ENCODE results near the gene AP1B1. TPM values are rescaled to one million over a fixed set of nuclear protein-coding genes. Genes with fewer than 3 reads are reported as not detected.

AP1B1 gene
- total and polyA plus RNA-seq, 2 of the 8 experiments (the other 6 are each of a cell fraction or from before 2014, with no cell fraction given), result 64.2 to 86.8 TPM

GRCh38 chr22:29310863-29311339 lies 77.5 kb downstream of the AP1B1 start:
- Histone ChIP-seq H3K56ac (replicated peaks; ENCODE audit: insufficient read length, low read depth, low read length) (no peak overlapping the region), H3K18ac (ENCODE audit: extremely low read depth, low read length) (no peak overlapping the region), H3K9ac (replicated peaks in 1 of 4; ENCODE audit: extremely low read depth in 1 of 4, low read depth in 3 of 4, low read length in 3 of 4) (no peak overlapping the region), H3K9me3 (ENCODE audit: insufficient read depth in 2 of 2, low read depth in 1 of 2, low read length in 1 of 2) (peaks cover 3 to 7% of the 10 kb centered on the region in 2 experiments; a peak in 3 of 4 replicates), H2AK5ac (ENCODE audit: low read depth, low read length) (no peak overlapping the region), H3K23me2 (ENCODE audit: low read depth, low read length) (peaks cover 12% of the 10 kb centered on the region; the same call in 1 of the 2 replicates), H2BK12ac (ENCODE audit: low read depth, low read length) (no peak overlapping the region), H4K91ac (replicated peaks; ENCODE audit: insufficient read length, low read length) (no peak overlapping the region), H2BK5ac (ENCODE audit: low read depth, low read length) (0 out of 2 replicates have a peak overlapping the region, but pooled peaks have one; percentile 52), H4K20me1 (replicated peaks in 1 of 2; ENCODE audit: control insufficient read depth in 1 of 2, insufficient read depth in 2 of 2, low read length in 2 of 2) (peaks cover 6 to 13% of the 10 kb centered on the region in 2 experiments), H2AFZ (ENCODE audit: low read length) (no peak overlapping the region), H3K23ac (ENCODE audit: insufficient read length) (no peak overlapping the region), H4K5ac (ENCODE audit: insufficient read length, low read depth, low read length) (no peak overlapping the region), H3K4ac (replicated peaks; ENCODE audit: insufficient read length, low read depth, low read length) (no peak overlapping the region), H3K4me1 (replicated peaks in 1 of 4; ENCODE audit: control insufficient read depth in 3 of 4, insufficient read depth in 4 of 4, low read length in 3 of 4) (peaks cover 0 to 18% (median 13%) of the 10 kb centered on the region in 4 experiments; a peak in 6 of 7 replicates), H3K27me3 (replicated peaks in 1 of 4; ENCODE audit: control insufficient read depth in 3 of 4, extremely low read depth in 1 of 4, insufficient read depth in 3 of 4, low read length in 3 of 4) (peaks cover 26 to 39% (median 31%) of the 10 kb centered on the region in 4 experiments), H3K4me3 (ENCODE audit: extremely low read depth in 1 of 4, insufficient read depth in 2 of 4, low read depth in 3 of 4, low read length in 4 of 4) (no peak overlapping the region), H3K14ac (ENCODE audit: insufficient read length) (no peak overlapping the region), H3K27ac (ENCODE audit: low read depth, low read length) (no peak overlapping the region; the same call in 1 of the 2 replicates), H2BK20ac (ENCODE audit: low read length) (no peak overlapping the region), H3K79me1 (ENCODE audit: low read depth, low read length) (no peaks in the 10 kb centered on the region), H4K8ac (ENCODE audit: extremely low read depth, insufficient read depth, low read length) (no peak overlapping the region), H3K36me3 (ENCODE audit: control insufficient read depth in 2 of 4, insufficient read depth in 4 of 4, low read length in 3 of 4) (peaks cover 0 to 12% (median 0%) of the 10 kb centered on the region in 4 experiments; a peak in 1 of 8 replicates), H2BK15ac (ENCODE audit: low read length) (peak overlapping the region; percentile 29; the same call in 1 of the 2 replicates), H3K79me2 (ENCODE audit: control insufficient read depth in 1 of 2, insufficient read depth in 2 of 2, low read length in 2 of 2) (no peaks in the 10 kb centered on the region), H2BK120ac (replicated peaks; ENCODE audit: low read depth, low read length) (no peak overlapping the region), H3K4me2 (ENCODE audit: insufficient read depth in 1 of 2, low read depth in 2 of 2, low read length in 2 of 2) (no peak overlapping the region)
- peak in 1 of 2 experiments; percentile 82 for DNase-seq (ENCODE audit: low read depth in 1 of 2, low spot score in 2 of 2)
- TF ChIP-seq SIN3A (conservative IDR thresholded peaks at IDR 0.05 in 1 of 2, IDR thresholded peaks at IDR 0.05 in 1 of 2; ENCODE audit: low read depth in 1 of 2, low read length in 2 of 2), result peak in 1 of 2 experiments; percentile 65; a peak in 2 of 4 replicates
- no peak for TF ChIP-seq ASH2L (IDR thresholded peaks at IDR 0.05; ENCODE audit: low read length)
- TF ChIP-seq RFX5 (IDR thresholded peaks at IDR 0.05; ENCODE audit: borderline replicate concordance, low read depth, low read length), result no peak
- TF ChIP-seq JUND (IDR thresholded peaks at IDR 0.05; ENCODE audit: low read length), result peak; percentile 79; the same call in 1 of the 2 replicates
- 61% methylated on average over 15 of the region's 18 CpGs; no CpG with 5 or more reads in 1 of the 2 experiments for WGBS, 2 experiments (ENCODE audit: extremely low coverage in 1 of 2, insufficient coverage in 1 of 2, insufficient read length in 1 of 2, insufficient replicate concordance in 2 of 2, low coverage in 1 of 2, low lambda C conversion rate in 2 of 2, missing lambda C conversion rate in 1 of 2)
- no peak for FAIRE-seq
- CTCF ChIA-PET (ENCODE audit: partially characterized antibody), result interaction anchor here (1.1 to 4.1 kb wide), 8 partner anchors 8 to 65 kb away, joined by 3 to 41 read pairs (median 4); no protein-coding TSS in a partner anchor
- POLR2A ChIA-PET (ENCODE audit: partially characterized antibody), result interaction anchor here (0.7 to 4.4 kb wide), 6 partner anchors 9 to 56 kb away, joined by 3 to 44 read pairs (median 4); partner anchors contain the start of gene EWSR1

Data from H1 (cell line).